HepG2 (cell line): ENCODE measurements around the gene AKAP8L. TPM values are rescaled to one million over a fixed set of nuclear protein-coding genes. Genes with fewer than 3 reads are reported as not detected.

Experiments used
- ATAC-seq: fragments of 200-7000 bp; cut with Tn5 transposase; 3 replicates; pipeline ENCODE4 v1.9.1; 2020; ENCODE audit warnings: mild to moderate bottlenecking, moderate library complexity
- BruUV-seq: library from RNA; stranded (reverse); fragments of 400-500 nt; replicated peaks from 2 replicates; lab custom pipeline; 2021; lab: Mats Ljungman, UMichigan
- CTCF ChIA-PET: fragments of 300-600 bp; formaldehyde crosslinking; extraction: SDS; loops from one replicate; lab custom pipeline; 2021; ENCODE audit warnings: low total read pairs, inconsistent platforms, low intra/inter-chr PET ratio; lab: Yijun Ruan, JAX
- POLR2A ChIA-PET: fragments of 350-600 bp; sonication (Branson Sonifier 250); formaldehyde crosslinking; loops from one replicate; lab custom pipeline; 2020; ENCODE audit warnings: antibody characterized with exemption, inconsistent platforms; lab: Yijun Ruan, JAX
- DNase-seq: peaks from one replicate; pipeline ENCODE4 v3.0.0-alpha.2; 2015; ENCODE audit warnings: low spot score
- FAIRE-seq: peaks from 3 replicates; lab custom pipeline; 2011; peaks lifted over from hg19 to GRCh38; lab: Jason Lieb, UNC
- H2AFZ ChIP-seq: one replicate; pipeline ENCODE4 v1.6.1; 2011; ENCODE audit warnings: low read length, inconsistent platforms
- H3K27ac ChIP-seq: fragments of 300-600 bp; 3 replicates; pipeline ENCODE4 v1.8.0; 2011; ENCODE audit warnings: mixed run types, mild to moderate bottlenecking, mixed read lengths, low read length, inconsistent platforms; ENCODE audit not compliant: insufficient read depth; ENCODE audit errors: extremely low read length
- H3K27me3 ChIP-seq, 2 experiments: fragments of 200-600 bp in 1 of 2; 2 replicates in 1 of 2; 3 replicates in 1 of 2; pipeline versions ENCODE4 v1.6.0 to v1.8.0; 2011; ENCODE audit warnings: low read length in 2 of 2, mild to moderate bottlenecking in 2 of 2, moderate library complexity in 2 of 2, inconsistent platforms in 1 of 2; ENCODE audit not compliant: insufficient read depth in 2 of 2, control insufficient read depth in 1 of 2
- H3K36me3 ChIP-seq, 2 experiments: fragments of 200-600 bp in 1 of 2; replicated peaks in 1 of 2; 2 replicates in 1 of 2; 3 replicates in 1 of 2; pipeline versions ENCODE4 v1.5.1 to v1.8.0; 2011; ENCODE audit warnings: low read length in 2 of 2, inconsistent platforms in 1 of 2; ENCODE audit not compliant: insufficient read depth in 2 of 2, control insufficient read depth in 1 of 2
- H3K4me1 ChIP-seq: 2 replicates; pipeline ENCODE4 v1.5.1; 2012; ENCODE audit warnings: low read length, inconsistent platforms; ENCODE audit not compliant: insufficient read depth
- H3K4me2 ChIP-seq: 2 replicates; pipeline ENCODE4 v1.6.0; 2011; ENCODE audit warnings: low read depth, low read length, inconsistent platforms
- H3K4me3 ChIP-seq, 3 experiments: fragments of 200-600 bp in 1 of 3; sonication (generic), shearing (Covaris generic) in 1 of 3; replicated peaks in 1 of 3; 2 replicates each; pipeline ENCODE4 v1.5.1; 2011 to 2016; ENCODE audit warnings: low read length in 3 of 3, inconsistent platforms in 2 of 3, low read depth in 2 of 3, mild to moderate bottlenecking in 2 of 3, control low read depth in 1 of 3, mixed read lengths in 1 of 3; ENCODE audit not compliant: insufficient read depth in 1 of 3
- H3K79me2 ChIP-seq: one replicate; pipeline ENCODE4 v1.6.1; 2011; ENCODE audit warnings: low read length, inconsistent platforms; ENCODE audit not compliant: insufficient read depth
- H3K9ac ChIP-seq: 2 replicates; pipeline ENCODE4 v1.6.0; 2011; ENCODE audit warnings: mild to moderate bottlenecking, low read depth, low read length, inconsistent platforms; ENCODE audit not compliant: insufficient read depth
- H3K9me3 ChIP-seq: 2 replicates; pipeline ENCODE4 v1.5.1; 2012; ENCODE audit warnings: mild to moderate bottlenecking, low read length
- H4K20me1 ChIP-seq: 2 replicates; pipeline ENCODE4 v1.6.0; 2011; ENCODE audit warnings: inconsistent platforms, mild to moderate bottlenecking, low read length, moderate library complexity; ENCODE audit not compliant: insufficient read depth
- ARID4A ChIP-seq: sonication (generic); formaldehyde crosslinking; IDR thresholded peaks from 2 replicates; pipeline ENCODE4 v1.5.0; 2020; ENCODE audit warnings: mild to moderate bottlenecking, missing genetic modification reagents, borderline replicate concordance
- CREB1 ChIP-seq, 2 experiments: fragments of 450-650 bp in 1 of 2; IDR thresholded peaks; 2 replicates each; pipeline ENCODE4 v1.6.1; 2016 to 2017; ENCODE audit warnings: control low read depth in 1 of 2, mild to moderate bottlenecking in 1 of 2, missing compliant biosample characterization in 1 of 2, missing genetic modification characterization in 1 of 2
- HNRNPK ChIP-seq: fragments of 200-400 bp; formaldehyde crosslinking; IDR thresholded peaks from 2 replicates; pipeline ENCODE4 v1.6.1; 2018; ENCODE audit warnings: low read length, low read depth, moderate library complexity, mild to moderate bottlenecking; ENCODE audit not compliant: poor library complexity, severe bottlenecking
- RXRB ChIP-seq: IDR thresholded peaks from 2 replicates; pipeline ENCODE4 v1.6.1; 2016; ENCODE audit warnings: borderline replicate concordance, missing genetic modification reagents, missing compliant biosample characterization
- SAP130 ChIP-seq: IDR thresholded peaks from 2 replicates; pipeline ENCODE4 v1.6.1; 2016; ENCODE audit warnings: low read depth
- THAP7 ChIP-seq: sonication (generic); formaldehyde crosslinking; IDR thresholded peaks from 2 replicates; pipeline ENCODE4 v1.8.1; 2023; ENCODE audit warnings: mild to moderate bottlenecking, missing genetic modification reagents
- YY1 ChIP-seq: IDR thresholded peaks from 2 replicates; pipeline ENCODE4 v1.6.1; 2011; ENCODE audit warnings: low read length, low read depth, moderate library complexity, mild to moderate bottlenecking; ENCODE audit not compliant: insufficient read depth, insufficient replicate concordance
- ZFP90 ChIP-seq: sonication (generic); formaldehyde crosslinking; IDR thresholded peaks from 2 replicates; pipeline ENCODE4 v1.8.0; 2022; ENCODE audit warnings: missing genetic modification reagents, mild to moderate bottlenecking, inconsistent platforms, borderline replicate concordance
- ZFX ChIP-seq: sonication (generic); formaldehyde crosslinking; IDR thresholded peaks from 2 replicates; pipeline ENCODE4 v1.4.0; 2020; ENCODE audit warnings: mild to moderate bottlenecking, low read depth, missing genetic modification reagents, moderate library complexity
- ZNF225 ChIP-seq: sonication (generic); formaldehyde crosslinking; IDR thresholded peaks from 2 replicates; pipeline ENCODE4 v1.4.0; 2020; ENCODE audit warnings: mild to moderate bottlenecking, missing genetic modification reagents
- ZSCAN21 ChIP-seq: sonication (generic); formaldehyde crosslinking; IDR thresholded peaks from 2 replicates; pipeline ENCODE4 v1.8.0; 2022; ENCODE audit warnings: mild to moderate bottlenecking, missing genetic modification reagents, moderate library complexity, borderline replicate concordance
- WGBS: methylation state at CpG from one replicate; pipeline ENCODE4 v1.1.6; 2017; ENCODE audit warnings: low lambda C conversion rate; 5-methylcytosine and 5-hydroxymethylcytosine counted together
- in situ Hi-C: cut with HindIII; loops from 2 replicates; pipeline ENCODE4 v1.10.0; 2017; ENCODE audit warnings: low pct_unique_long_range_greater_than_20kb; ENCODE audit not compliant: extremely low pct_ligation_motif_present
- intact Hi-C: fragments of 100-400 bp; cut with micrococcal nuclease; formaldehyde crosslinking; loops from one replicate; pipeline ENCODE4 v1.10.0; 2022; ENCODE audit not compliant: unreplicated experiment
- polyA plus RNA-seq, 8 experiments: library from polyadenylated mRNA; depleted of rRNA in 3 of 8; stranded (reverse) in 7 of 8; unstranded in 1 of 8; fragments of >200 nt; fragmentation: Illumina TruSeq in 4 of 8; extraction: Trizol in 4 of 8; gene quantifications; 2 replicates each; pipeline versions ENCODE4 v1.2.1 to v1.2.3, GENCODE V29; 2011 to 2016; ENCODE audit warnings: low read depth in 4 of 8, missing spikeins in 1 of 8, mixed read lengths in 1 of 8; ENCODE audit not compliant: insufficient read depth in 1 of 8
- total RNA-seq, 5 experiments: library from RNA; depleted of rRNA; stranded (reverse); fragments of >200 nt; fragmentation: Illumina TruSeq; extraction: Trizol; gene quantifications; 2 replicates each; pipeline ENCODE4 v1.2.3, GENCODE V29; 2016; ENCODE audit warnings: low read depth in 1 of 5
- TF ChIP-seq, protein P1 (sequence below): sonication (generic); formaldehyde crosslinking; IDR thresholded peaks from 2 replicates; pipeline ENCODE4 v1.4.0; 2020; ENCODE audit warnings: missing genetic modification reagents

Gene AKAP8L
- total and polyA plus RNA-seq, 2 of the 13 experiments (the other 11 are each of a cell fraction or from before 2014, with no cell fraction given), result 48.2 to 49.6 TPM

DNA sequence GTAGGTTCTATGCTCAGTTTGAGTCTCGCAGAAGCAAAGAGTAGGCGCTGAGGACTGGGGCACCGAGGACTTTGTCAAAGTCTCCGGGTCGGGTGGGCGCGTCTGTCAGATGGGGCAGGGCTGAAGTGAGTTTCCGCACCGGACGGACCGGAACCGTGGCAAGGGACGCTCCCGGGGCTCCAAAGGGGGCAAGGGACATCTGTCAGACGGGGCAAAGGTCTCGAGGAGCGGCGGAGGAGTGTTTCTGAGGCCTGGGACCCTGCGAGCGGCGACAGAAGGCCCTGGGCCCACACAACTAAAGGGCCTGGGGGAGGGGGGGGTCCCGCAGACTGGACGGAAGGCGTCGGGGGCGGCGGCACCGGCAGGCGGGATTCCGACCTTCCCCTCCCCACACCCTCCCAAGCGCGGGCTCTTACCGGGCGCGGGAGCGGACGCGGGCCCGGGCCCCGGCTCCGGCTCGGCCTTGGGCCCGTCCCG is 13.3 kb upstream of the AKAP8L start:
- no TSS peak for BruUV-seq
- FAIRE-seq (no peak), ATAC-seq (peak; percentile 16; the same call in 2 of the 3 replicates), DNase-seq (no peak)
- CTCF ChIA-PET, result no interaction called here
- POLR2A ChIA-PET, result interaction anchor here (1.4 to 2.4 kb wide), 5 partner anchors 13 to 119 kb away, joined by 3 to 34 read pairs (median 7); partner anchors contain the start of genes AKAP8 and AKAP8L
- peaks cover 24% of the 10 kb centered on the region for H3K79me2 ChIP-seq
- whole genome bisulfite sequencing, result 0% methylated on average over 2 of the region's 44 CpGs
- H3K9ac ChIP-seq, result peak overlapping the region; percentile 93
- H3K4me2 ChIP-seq, result peak overlapping the region; percentile 77
- peaks cover 30% of the 10 kb centered on the region for H3K4me1 ChIP-seq
- peak overlapping the region; percentile 67 for H3K27ac ChIP-seq
- no peaks in the 10 kb centered on the region for H4K20me1 ChIP-seq
- peaks cover 10 to 12% of the 10 kb centered on the region in 2 experiments; a peak in 3 of 5 replicates for H3K36me3 ChIP-seq
- no peaks in the 10 kb centered on the region for H3K9me3 ChIP-seq
- peak overlapping the region; percentile 85 to 95 (median 94) for H3K4me3 ChIP-seq
- in situ Hi-C loops, result no loop called here
- no peaks in the 10 kb centered on the region; a peak in 2 of 5 replicates for H3K27me3 ChIP-seq
- no peak overlapping the region for H2AFZ ChIP-seq
- intact Hi-C loops, result loop anchor here (5.0 kb wide), 1 partner anchor 125 kb away; no protein-coding TSS in a partner anchor
- TF ChIP-seq SAP130 (peak; percentile 29; the same call in 1 of the 2 replicates), HNRNPK (no peak), RXRB (CRISPR knock-in tag) (0 out of 2 replicates have a peak, but pooled peaks have one; percentile 12), THAP7 (CRISPR knock-in tag) (no peak), CREB1 (IDR thresholded peaks at IDR 0.05) (no peak), CREB1 (CRISPR knock-in tag; IDR thresholded peaks at IDR 0.05) (no peak), YY1 (peak; percentile 20), ZSCAN21 (peak; percentile 2; the same call in 1 of the 2 replicates), ZFX (CRISPR knock-in tag) (peak; percentile 34; the same call in 1 of the 2 replicates), ZFP90 (CRISPR knock-in tag) (0 out of 2 replicates have a peak, but pooled peaks have one; percentile 34), ARID4A (CRISPR knock-in tag) (peak; percentile 27; the same call in 1 of the 2 replicates), ZNF225 (CRISPR knock-in tag) (peak; percentile 31; the same call in 1 of the 2 replicates)
- TF ChIP-seq, protein P1, sequence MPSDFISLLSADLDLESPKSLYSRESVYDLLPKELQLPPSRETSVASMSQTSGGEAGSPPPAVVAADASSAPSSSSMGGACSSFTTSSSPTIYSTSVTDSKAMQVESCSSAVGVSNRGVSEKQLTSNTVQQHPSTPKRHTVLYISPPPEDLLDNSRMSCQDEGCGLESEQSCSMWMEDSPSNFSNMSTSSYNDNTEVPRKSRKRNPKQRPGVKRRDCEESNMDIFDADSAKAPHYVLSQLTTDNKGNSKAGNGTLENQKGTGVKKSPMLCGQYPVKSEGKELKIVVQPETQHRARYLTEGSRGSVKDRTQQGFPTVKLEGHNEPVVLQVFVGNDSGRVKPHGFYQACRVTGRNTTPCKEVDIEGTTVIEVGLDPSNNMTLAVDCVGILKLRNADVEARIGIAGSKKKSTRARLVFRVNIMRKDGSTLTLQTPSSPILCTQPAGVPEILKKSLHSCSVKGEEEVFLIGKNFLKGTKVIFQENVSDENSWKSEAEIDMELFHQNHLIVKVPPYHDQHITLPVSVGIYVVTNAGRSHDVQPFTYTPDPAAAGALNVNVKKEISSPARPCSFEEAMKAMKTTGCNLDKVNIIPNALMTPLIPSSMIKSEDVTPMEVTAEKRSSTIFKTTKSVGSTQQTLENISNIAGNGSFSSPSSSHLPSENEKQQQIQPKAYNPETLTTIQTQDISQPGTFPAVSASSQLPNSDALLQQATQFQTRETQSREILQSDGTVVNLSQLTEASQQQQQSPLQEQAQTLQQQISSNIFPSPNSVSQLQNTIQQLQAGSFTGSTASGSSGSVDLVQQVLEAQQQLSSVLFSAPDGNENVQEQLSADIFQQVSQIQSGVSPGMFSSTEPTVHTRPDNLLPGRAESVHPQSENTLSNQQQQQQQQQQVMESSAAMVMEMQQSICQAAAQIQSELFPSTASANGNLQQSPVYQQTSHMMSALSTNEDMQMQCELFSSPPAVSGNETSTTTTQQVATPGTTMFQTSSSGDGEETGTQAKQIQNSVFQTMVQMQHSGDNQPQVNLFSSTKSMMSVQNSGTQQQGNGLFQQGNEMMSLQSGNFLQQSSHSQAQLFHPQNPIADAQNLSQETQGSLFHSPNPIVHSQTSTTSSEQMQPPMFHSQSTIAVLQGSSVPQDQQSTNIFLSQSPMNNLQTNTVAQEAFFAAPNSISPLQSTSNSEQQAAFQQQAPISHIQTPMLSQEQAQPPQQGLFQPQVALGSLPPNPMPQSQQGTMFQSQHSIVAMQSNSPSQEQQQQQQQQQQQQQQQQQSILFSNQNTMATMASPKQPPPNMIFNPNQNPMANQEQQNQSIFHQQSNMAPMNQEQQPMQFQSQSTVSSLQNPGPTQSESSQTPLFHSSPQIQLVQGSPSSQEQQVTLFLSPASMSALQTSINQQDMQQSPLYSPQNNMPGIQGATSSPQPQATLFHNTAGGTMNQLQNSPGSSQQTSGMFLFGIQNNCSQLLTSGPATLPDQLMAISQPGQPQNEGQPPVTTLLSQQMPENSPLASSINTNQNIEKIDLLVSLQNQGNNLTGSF (CRISPR knock-in tag), result 0 out of 2 replicates have a peak, but pooled peaks have one; percentile 47
